GM18519 (cell line): Measurements from ENCODE around the gene CTSF.
"Not testable (repeated sequence)": the region's sequence is repeated elsewhere in the genome, so short reads cannot be mapped to it uniquely, and the experiment has no call there.

ENCODE experiments used
- ATAC-seq: cut with Tn5 transposase; IDR thresholded peaks from one replicate; pipeline ENCODE4 v1.9.1; 2021; ENCODE audit warnings: mild to moderate bottlenecking, moderate library complexity; ENCODE audit not compliant: unreplicated experiment, low FRiP score

CTSF gene

DNA sequence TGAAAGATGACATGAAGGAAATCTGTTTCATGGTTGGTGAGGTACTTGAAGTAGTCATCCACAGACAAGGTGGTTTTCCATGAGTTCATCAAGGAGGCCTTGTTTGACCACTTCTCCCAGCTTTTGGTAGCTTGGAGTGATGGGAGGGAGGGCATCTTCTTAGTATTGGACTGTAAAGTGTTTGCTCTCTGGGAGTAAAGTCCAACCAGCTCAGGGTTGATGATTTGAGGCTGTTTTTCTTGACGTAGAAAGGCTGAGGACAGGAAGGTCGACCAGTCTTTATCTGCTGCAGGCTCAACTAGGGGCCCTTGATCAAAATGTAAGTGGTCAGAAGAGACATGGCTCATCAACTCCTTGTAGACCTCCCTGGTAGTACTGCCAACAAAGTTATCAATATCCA is 22.8 kb upstream of the CTSF start:
- no peak for ATAC-seq

DNA sequence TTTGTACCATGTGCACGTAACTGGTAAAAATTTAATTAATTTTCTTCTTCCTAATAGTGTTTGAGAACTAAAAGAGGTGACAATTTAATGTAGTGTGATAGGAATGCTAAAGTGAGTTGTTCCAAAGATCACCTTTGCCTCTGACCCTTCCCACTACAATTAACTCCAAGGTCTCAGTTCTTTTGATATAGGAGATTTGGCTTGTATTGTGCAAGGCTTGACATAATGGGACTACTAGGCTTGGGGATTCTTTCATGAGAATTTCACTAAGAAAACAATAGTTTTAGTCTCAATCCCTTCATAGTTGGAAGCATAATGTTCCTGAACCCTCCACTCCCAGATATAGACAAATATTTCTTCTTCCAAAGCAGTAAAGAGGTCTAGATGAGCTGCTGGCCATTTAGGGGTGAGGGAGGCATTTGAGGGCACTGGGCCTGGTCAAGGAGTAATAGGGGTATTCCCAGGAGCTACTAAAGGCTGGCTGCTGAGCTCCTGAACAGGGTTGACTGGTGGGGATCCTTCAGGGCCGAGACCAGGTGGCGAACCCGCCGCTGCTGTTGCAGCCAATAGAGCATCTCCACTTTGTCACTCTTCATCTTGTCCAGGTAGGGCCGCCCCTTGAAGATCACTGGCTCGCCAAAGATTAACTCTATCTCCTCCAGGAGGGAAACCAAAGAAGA is 21.7 kb upstream of the CTSF start:
- no peak for ATAC-seq

DNA sequence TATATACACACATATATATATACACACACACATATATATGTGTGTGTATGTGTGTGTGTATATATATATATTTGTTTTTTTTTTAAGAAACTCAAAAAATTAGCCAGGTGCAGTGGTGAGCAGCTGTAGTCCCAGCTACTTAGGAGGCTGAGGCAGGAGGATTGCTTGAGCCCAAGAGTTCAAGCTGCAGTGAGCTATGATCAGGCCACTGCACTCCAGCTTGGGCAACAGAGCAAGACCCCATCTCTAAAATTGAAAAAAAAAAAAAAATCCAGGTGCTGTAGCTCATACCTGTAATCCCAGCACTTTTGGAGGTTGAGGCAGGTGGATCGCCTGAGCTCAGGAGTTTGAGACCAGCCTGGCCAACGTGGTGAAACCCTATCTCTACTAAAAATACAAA is 20.9 kb upstream of the CTSF start:
- not testable (repeated sequence) for ATAC-seq

DNA sequence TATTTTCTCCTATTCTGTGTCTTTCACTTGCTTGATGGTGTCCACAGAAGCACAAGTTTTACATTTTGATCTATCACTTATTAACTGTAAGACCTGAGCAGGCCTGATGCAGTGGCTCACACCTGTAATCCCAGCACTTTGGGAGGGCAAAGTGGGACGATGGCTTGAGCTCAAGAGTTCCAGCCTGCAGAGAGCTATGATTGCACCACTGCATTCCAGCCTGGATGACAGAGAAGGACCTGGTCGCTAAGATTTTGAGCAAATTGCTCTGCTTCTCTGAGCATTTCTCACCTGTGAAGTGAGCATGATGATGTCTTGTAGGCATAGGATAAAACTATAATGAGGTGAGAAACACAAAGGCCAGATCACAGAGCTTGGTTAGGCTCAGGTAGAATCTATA is 17.7 kb upstream of the CTSF start:
- no peak for ATAC-seq

DNA sequence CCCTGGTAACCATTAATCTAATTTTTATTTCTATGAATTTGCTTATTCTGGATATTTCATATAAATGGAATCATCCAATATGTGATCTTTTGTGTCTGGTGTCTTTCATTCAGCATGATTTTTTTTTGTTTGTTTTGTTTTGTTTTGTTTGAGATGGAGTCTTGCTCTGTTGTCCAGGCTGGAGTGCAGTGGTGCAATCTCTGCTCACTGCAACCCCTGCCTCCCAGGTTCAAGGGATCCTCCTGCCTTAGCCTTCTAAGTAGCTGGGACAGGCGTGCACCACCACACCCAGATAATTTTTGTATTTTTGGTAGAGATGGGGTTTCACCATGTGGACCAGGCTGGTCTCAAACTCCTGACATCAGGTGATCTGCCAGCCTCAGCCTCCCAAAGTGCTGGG is 17.0 kb upstream of the CTSF start:
- ATAC-seq = not testable (repeated sequence)

DNA sequence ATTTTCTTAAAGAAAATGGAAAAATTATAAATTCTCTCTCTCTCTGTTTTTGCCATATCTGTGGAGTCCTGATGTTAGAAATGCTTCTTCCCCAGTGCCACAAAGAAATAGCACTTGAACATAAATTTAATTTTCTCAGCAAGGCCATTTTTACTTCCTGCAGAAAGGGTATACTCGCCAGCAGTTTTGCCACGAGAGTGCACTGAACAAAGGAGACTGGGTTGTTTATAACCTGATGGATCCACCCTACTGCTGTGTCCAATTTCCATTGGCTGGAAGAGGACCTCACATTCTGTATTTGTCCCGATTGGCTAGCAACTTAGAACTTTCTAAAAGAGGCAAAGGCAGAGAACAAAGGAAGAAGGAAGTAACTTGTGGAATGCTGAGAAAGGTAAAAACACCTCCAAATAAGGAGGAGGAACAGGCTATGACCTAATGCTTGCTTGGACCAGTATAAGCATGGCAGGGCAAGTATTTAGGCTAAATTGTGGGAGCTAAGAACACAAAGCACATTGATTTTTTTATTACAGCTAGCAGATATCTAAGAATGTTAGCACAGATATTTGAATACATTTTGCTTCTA is 14.2 kb upstream of the CTSF start:
- ATAC-seq = not testable (repeated sequence)

DNA sequence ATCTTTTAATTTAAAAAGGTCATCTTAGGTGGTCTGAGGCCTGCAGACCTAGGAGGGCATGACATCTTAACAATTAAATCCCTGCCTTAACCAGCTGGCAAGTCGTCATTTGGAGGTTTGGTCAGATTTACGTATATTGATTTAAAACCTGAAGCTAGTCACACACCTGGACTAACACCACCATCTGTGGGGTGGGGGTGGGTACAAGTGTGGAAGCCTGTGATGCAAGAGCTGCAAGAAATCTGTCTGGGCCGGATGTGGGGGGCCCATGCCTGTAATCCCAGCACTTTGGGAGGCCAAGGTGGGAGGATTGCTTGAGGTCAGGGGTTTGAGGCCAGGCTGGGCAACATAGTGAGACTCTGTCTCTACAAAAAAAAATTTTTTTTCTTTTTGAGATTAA is 12.9 kb upstream of the CTSF start:
- no peak for ATAC-seq

DNA sequence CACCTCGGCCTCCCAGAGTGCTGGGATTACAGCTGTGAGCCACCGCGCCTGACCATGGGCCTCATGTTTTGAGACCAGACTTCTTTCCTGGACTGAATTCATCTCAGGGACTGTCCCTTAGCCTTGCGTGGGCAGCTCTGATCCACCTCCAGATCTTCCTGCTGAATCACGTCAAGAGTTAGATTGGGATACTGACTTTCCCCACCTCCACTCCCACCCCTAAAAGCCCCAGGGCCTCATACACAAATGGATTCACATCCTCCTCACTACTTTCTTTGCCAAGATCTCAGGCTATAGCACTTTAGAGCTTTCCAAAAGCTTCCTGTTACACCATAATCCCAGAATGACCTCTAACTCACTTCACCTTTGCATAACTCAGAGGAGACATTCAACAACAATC is 12.4 kb upstream of the CTSF start:
- no peak for ATAC-seq

DNA sequence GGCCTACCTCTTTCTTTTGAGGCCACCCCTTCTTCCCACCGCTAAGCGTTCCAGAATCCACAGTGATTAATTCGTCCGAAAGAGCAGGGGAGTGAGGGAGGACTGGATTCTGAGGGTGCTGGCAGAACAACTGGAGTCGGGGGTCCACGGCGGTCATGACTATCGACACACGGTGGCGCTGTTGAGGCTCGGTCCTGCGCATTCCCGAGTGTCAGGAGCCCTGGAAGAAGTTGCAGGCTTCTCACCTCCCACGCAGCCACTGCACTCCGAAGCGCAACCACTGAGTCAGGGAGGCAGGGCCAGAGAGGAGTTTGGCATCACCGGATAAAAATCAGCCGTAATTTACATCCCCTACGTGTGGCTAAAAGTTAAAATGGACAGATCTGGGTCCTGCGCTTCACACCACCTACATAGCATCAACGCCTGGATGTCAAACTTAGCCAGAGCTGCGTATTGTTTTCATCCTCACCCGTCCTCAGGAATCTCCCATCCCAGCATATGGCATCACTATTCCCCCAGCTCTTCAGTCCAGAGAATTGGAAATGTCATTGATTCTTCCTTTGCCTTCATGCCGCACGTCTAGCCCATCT is 10.7 kb upstream of the CTSF start:
- no peak for ATAC-seq

DNA sequence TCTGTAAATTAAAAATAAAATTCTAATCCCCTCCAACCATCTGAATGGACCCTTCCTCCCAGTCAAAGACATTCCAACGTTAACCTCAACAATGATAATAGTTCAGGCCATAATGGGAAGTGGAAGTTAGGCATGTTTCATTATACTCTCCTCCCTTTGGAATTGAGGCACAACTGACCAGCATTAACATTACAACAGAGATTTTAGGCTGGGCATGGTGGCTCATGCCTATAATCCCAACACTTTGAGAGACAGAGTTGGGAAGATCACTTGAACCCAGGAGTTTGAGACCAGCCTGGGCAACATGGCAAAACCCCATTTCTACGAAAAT is 2.4 kb upstream of the CTSF start:
- ATAC-seq = no peak

DNA sequence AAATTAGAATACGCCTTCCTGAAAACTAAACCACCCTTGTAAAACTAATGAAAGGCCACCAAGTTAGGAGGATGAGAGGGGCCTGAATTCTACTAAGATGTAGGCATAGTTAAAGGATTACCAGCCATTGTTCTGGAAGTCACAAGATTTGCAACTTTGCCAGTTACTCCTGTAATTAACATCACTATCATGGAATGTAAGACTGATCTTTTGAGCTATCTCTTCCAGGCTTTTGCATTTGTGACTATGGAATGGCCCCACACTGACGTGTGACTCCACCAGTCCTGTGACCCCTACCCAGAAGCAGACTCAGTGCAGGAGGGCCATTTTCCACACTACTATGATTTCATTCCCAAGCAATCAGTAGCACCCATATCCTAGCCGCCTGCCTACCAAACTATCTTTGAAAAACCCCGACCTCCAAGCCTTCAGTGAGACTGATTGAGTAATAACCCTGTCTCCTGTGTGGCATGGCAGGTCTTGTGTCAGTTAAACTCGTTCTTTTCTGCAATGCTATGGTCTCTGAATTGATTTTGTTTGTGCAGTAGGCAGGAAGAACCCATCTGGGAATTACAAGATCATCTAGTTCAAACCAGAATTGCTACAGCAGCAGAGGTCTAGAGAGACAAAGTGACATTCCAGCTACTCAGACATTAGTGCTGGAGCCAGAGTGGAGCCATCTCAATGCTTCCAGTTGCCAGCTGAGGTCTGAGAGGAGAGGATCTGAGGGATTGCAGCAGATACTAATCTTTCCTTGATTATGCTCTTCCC is 1.9 kb upstream of the CTSF start:
- ATAC-seq = no peak

DNA sequence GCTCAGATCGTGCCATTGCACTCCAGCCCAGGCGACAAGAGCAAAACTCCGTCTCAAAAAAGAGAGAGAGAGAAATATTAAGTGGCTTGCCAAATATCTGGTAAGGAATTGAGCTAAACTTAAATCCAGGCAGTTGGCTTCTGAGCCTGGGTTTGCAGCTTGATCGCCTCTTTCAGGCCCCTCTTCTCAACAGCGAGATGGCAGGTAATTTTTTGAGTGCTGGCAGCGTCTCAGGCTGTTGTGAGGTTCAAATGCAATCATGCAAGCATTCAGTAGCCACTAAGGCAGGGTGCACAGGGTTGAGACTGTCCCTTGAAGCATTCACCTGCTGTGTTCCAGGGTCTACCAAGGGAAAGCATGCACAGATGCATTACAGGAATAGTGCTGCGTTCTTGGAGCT is 670 bp upstream of the CTSF start:
- ATAC-seq = no peak

DNA sequence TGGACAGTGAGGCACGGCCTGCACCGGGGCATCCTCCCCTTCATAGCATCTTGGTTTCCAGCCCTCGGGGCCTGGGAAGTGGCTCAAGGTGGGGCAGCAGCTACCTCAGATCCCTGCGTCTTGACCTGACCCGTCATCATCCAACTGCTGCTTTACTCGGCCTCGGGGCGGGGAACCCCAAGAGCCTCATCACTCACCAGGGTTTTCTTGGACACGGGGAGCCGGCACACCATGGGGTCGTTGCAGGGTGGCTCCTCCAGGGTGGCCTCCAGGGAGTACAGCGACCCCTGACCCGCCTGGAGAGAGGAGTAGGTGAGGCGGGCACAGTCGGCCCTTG is 651 bp downstream of the CTSF start:
- no peak for ATAC-seq

DNA sequence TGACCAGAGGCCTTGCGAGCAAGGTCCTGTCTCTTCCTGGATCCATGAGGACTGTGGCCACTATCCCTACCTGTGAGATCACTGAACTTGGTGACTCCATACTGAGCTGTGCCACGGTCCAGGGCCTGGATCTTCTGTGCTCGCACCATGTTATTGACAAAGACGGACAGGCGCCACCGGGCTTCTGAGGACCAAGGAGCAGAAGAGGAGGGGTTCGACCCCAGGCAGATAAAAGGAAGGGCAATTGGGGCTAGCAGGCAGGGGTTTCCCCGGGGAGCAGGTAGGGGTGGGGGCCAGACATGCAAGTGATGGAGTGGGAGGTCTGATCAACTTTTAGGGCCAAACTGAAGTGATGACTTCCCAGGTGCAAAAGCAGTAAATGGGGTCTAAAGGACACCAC is 2.2 kb downstream of the CTSF start:
- no peak for ATAC-seq

DNA sequence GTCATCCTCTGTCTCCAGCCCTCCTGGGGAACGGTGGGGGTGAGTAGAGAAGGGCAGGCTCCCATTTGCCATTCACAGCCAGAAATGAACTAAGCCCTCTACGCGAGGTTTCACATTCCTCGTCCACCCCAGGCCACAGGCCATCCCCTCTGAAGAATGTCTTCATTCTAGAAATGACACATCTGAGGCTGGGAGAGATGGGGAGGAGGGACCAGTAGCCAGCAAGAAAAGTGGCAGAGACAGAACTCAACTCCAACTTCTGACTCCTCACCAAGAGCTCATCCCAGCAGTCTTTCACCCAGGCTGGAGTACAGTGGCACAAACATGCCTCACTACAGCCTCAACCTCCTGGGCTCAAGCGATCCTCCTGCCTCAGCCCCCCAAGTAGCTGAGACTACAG is 3.4 kb downstream of the CTSF start:
- ATAC-seq = no peak

DNA sequence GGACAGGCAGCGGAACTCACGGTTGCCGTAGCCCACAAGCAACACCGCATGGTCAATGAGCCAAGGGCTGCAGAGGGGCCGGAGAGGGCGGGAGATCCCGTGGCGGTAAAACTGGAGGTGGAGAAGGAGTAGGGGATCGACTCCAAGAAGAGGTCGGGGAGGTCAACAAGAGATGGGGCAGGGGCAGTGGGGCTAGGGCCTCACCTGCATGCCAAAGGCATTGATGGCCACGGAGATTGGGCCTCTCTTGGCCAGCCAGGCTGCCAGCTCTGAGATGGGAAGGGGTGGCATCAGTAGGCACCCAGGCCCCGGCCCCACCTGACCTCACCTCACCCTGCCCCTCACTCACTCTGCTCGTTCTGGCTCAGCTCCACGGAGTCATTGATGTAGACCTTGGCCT is 3.9 kb downstream of the CTSF start:
- ATAC-seq = no peak

DNA sequence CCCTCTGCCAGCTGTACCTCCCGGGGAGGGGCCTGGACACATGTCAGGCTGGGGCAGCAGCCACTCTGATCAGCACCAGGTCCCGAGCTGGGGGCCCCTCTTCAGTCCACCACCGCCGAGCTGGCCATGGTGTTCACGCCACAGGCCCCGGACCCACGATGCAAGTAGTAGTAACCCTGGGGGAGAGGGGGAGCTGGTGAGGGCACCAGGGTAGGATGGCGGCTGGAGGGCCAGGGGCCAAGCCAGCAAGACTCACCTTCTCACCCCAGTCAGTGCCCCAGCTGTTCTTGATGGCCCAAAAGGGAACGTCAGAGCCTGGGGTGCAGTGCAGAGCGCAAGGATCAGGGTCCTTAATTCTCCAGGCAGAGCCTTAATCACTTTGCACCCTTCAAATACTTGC is 4.6 kb downstream of the CTSF start:
- no peak for ATAC-seq

DNA sequence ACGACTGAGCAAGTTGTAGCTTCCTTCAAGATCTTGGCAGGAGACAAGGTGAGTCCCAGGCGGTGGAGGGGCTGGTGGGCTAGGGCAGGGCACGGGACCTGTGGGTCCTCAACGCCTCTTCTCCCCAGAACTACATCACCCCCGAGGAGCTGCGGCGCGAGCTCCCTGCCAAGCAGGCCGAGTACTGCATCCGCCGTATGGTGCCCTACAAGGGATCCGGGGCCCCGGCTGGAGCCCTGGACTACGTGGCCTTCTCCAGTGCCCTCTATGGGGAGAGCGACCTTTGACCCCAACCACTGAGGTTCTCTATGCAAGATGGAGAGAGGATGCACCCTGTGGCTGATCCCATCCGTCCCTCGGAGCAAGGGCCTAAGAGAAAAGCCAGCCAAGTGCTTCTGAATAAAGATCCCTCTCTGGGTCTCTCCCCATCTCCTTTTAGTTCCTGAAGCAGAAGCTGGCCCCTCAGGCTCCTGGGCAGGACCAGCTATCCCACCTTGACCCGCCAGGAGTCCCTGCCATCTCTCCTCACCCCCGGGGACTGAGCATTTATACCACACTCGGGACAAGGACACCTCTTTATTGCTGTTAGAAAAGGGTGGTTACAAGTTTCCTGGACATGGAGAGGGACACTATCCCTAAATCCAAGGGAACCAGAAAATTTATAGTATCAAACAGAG is 5.4 kb downstream of the CTSF start:
- no peak for ATAC-seq

DNA sequence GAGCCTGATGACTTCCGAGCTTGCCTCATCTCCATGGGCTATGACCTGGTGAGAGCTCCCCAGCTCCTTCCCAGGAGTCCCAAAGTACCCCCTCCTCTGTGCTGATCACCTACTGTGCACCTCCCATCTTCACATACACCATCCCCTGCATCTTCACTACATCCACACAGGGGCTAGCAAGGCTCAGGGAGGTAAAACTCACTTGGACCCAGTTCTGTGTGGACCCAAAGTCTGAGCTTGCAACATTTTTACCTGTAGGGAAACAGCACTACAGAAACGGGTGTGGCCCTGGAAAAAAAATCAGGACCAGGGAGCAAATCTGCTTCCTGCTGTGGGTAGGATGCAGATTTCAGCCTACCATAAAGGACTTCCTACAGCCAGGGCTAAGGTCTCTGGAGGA is 6.1 kb downstream of the CTSF start:
- ATAC-seq = no peak

DNA sequence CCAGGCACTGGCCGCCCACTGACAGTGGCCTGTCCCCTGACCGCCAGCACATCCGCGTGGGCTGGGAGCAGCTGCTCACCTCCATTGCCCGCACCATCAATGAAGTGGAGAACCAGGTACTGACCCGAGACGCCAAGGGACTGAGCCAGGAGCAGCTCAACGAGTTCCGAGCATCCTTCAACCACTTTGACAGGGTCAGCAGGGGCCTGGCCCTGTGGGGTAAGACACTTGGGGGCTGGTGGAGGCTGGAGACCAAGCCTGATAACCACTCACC is 6.5 kb downstream of the CTSF start:
- no peak for ATAC-seq

DNA sequence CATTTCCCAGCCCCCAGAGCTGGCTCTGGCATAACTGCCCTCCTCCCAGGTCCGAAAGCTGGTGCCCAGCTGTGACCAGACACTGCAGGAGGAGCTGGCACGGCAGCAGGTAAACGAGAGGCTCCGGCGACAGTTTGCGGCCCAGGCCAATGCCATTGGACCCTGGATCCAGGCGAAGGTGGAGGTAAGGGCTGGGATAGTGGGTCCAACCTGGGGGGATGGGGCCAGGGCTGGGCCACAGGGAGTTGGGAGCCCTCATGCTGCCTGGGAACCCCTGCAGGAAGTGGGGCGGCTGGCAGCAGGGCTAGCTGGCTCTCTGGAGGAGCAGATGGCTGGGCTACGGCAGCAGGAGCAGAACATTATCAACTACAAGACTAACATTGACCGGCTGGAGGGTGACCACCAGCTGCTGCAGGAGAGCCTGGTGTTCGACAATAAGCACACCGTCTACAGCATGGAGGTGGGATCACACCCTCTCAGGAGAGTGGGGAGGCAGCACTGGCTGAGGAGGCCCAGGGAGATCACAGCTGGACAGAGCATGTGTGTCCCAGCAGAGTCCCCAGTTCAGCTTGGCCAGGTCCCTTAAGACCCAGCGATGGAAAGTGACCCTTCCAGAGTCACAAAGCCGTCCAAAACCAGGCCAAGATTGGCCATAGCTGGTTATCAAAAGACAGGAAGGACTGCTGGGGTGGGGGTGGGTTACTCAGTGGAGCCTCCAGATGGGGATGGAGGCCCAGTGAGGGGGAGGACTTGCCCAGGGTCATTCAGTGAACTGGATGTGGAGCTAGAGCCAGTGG is 7.0 kb downstream of the CTSF start:
- ATAC-seq = no peak
